ENCODE data around the gene FNBP1L. TPM values are rescaled to one million over a fixed set of nuclear protein-coding genes. Genes with fewer than 3 reads are reported as not detected.
A peak's percentile ranks its signal among the peaks of the same experiment; 100 is the strongest.

Gene FNBP1L
- total RNA-seq, 1 experiment from 2014 or later: 52.9 TPM

DNA sequence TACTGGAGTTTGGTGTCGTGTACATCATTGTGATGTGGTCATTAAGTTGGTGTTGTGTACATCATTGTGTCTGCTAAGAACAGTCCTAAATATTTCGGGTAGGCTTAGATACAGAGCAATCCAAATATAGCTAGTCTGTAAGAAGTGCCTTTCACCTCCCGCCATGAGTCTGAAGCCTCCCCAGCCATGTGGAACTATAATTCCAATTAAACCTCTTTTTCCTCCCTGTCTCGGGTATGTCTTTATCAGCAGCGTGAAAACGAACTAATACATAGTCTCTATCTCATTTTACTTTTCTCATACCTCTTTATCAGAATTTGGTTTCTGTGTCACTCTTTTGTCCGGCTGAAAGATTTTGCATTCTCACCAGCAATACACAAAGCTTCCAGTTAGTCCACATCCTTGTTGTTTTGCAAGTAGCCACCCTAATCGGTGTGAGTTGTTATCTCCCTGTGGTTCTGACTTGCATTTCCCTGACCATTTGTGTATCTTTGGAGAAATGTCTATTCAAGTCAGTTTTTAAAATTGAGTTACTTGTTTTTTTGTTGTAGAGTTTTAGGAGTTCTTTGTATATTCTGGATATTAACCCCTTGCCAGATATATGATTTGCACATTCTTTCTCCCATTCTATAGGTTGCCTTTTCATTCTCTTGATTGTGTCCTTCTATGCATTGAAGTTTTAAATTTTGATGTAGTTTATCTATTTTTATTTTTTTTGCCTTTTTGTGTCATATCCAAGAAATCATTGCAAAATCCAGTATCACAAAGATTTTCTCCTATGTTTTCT, 56.5 kb downstream of the FNBP1L start:
- in situ Hi-C loops (cut with HindIII; ENCODE audit: low pct_unique_long_range_greater_than_20kb, low sequenced_read_pairs): no loop called here
- no peak for DNase-seq (ENCODE audit: low read depth, low spot score)

DNA sequence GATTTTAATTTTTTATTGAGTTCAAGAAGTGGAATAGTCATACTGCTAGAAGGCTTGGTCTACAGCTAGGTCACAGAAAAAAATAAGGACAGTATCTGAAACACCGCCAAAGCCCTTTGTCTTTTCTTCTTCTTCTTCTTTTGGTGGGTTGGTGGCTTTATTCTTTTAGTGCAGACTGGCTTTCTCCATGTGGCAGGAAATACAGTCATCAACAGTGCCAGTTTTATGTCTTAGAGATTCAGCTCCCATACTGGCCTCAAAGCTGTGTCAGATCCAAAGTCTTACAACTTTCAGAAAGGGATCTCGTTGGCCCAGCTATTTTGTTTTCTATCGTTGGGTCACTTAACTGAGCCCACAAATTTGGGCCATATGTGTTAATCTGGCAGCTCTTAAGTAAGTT, 58.2 kb downstream of the FNBP1L start:
- in situ Hi-C loops (cut with HindIII; ENCODE audit: low pct_unique_long_range_greater_than_20kb, low sequenced_read_pairs): no loop called here
- no peak for DNase-seq (ENCODE audit: low read depth, low spot score)

DNA sequence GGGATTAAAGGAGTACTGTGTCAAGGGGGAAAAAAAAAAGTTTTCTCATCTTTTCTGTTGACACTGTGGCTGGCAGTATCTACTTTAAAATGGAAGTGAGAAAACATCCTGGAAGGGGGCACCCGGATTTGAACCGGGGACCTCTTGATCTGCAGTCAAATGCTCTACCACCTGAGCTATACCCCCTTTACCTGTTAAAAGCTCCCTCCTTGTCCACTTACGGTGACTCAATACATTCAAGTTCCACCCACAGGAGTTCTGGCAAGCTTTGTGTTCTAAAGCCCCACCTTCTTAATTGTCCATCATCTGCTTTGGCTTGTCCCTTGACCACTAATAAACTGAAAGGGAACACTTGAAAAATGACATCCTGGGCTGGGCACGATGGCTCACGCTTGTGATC, 68.2 kb downstream of the FNBP1L start:
- no peak for DNase-seq (ENCODE audit: low read depth, low spot score)
- in situ Hi-C loops (cut with HindIII; ENCODE audit: low pct_unique_long_range_greater_than_20kb, low sequenced_read_pairs): no loop called here

DNA sequence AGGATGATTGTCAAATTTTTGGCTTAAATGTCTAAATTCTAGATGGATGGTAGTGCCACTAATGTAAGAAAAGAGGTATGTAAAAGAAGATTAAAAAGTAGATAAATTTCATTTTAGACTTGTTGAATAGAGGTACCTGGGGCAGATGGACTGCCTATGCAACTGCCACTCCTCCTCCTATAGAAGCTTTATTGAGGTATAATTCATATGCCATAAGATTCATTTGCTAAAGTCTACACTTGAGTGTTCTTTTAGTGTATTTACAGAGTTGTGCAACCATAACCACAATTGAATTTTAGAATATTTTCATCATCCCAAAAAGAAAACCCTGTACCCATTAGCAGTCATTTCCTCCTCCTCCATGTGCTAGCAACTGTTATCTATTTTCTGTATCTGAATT, 70.6 kb downstream of the FNBP1L start:
- no peak for DNase-seq (ENCODE audit: low read depth, low spot score)
- in situ Hi-C loops (cut with HindIII; ENCODE audit: low pct_unique_long_range_greater_than_20kb, low sequenced_read_pairs): no loop called here

DNA sequence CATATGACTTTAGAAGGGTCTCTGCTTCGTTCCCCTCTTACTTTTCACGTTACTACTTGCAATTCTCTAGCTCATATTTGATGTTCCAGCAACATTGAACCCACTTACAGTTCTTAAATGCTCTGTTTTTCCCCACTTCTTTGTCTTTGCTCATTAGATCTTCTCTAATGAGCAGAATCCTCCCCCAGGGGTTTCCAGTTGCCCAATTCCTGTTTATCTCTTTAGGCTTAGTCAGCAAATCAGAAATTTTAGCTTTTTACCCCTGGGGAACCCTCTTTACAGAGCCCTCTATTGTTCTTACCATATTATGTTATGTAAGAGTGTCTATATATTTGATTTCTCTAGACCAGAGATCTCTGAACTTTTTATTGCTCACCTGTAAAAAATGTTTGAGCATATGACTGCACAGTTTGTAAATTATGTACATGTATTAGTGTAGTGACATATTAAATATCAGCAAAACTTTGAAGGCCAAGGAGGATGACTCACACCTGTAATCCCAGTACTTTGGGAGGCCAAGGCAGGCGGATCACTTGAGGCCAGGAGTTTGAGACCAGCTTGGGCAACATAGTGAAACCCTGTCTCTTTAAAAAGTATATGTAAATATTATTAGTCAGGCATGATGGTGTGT, 71.4 kb downstream of the FNBP1L start:
- in situ Hi-C loops (cut with HindIII; ENCODE audit: low pct_unique_long_range_greater_than_20kb, low sequenced_read_pairs): no loop called here
- no peak for DNase-seq (ENCODE audit: low read depth, low spot score)

DNA sequence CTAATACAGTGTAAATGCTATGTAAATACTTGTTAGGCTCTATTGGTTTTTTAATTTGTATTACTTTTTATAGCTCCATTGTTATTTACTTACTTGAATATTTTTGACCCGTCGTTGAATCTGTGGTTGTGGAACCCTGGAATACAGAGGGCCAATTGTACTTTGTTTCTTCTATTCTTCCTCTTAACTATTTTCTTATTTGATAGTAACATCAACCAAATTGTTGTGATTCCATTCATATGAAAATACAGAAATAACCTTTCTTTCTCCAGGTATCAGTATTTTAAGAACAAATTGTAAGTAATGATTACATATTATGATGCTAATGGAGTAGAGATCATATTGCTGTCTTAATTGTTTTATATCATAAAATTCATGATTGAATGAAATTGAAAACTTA, 73.7 kb downstream of the FNBP1L start:
- DNase-seq (ENCODE audit: low read depth, low spot score): no peak
- in situ Hi-C loops (cut with HindIII; ENCODE audit: low pct_unique_long_range_greater_than_20kb, low sequenced_read_pairs): no loop called here

DNA sequence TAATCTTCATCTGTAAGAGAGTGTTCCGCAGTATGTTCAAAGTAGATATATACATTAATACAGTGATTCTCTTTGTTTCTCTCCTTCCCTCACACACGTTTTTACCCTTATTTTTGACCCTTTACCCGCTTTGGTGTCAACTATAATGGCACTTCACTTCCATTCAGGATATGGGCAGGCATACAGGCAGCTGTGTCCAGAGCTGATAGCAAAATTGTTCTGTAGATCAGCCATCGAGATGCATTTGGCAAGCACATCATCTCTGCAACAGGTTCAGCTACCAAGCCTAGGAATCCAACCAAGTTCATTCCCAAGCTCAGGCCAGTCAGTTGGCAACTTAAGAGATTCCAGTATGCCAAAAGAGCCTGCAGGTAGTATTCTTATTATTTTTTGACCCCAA, 74.8 kb downstream of the FNBP1L start:
- in situ Hi-C loops (cut with HindIII; ENCODE audit: low pct_unique_long_range_greater_than_20kb, low sequenced_read_pairs): no loop called here
- no peak for DNase-seq (ENCODE audit: low read depth, low spot score)

DNA sequence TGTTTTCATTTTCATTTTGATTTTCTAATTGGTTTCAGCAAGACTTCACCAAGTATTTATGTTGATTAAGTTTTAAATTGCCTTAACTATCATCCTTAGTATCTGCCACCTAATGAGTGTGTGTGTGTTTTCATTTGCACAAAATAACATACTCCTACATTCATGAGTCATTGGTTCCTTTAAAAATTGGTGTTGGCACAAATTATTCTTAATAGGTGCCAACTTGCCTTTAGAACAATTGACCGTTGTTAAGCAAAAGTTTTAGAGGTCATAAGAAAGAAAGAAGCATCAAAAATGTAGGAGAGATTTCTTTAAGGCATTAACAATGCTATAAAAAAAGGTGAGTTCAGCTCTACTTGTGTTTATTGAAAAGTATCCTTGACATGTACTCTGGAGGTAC, 77.5 kb downstream of the FNBP1L start:
- in situ Hi-C loops (cut with HindIII; ENCODE audit: low pct_unique_long_range_greater_than_20kb, low sequenced_read_pairs): no loop called here
- DNase-seq (ENCODE audit: low read depth, low spot score): no peak

DNA sequence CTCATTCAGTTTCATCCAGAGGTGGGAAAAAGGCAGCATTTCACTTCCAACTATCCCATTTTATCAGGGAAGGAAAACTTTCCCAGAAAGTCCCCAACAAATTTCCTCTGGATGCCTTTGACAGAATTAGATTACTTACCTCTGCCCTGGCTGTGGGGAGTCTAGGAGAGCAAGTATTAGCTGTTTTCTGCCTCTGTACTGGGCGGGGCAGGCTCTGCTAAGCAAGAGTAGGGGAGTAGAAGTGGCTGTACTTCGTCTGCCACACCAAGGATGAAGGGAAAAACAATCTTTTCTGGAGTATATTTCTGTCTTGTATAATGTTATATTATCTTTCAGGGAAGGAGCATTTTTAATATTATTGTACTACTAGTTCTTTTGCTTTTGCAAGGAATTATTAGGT, 78.5 kb downstream of the FNBP1L start:
- no peak for DNase-seq (ENCODE audit: low read depth, low spot score)
- in situ Hi-C loops (cut with HindIII; ENCODE audit: low pct_unique_long_range_greater_than_20kb, low sequenced_read_pairs): no loop called here

DNA sequence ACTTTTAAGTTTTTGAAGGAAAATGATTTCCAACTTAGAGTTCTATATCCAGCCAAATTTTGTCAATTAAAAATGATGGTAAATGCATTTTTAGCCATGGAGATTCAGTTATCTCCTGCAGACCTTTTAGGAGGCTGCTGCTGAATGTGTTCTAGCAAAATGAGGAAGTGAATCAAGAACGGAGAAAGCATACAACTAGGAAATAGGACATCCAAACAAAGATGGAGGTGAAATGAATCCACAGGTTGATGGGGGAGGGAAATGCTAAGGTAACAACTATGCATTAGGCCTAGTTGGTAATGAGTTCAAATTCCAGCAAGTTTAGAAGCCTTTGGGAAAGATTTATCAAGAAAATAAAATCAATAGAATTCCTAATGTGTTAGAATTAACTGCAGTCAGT, 80.5 kb downstream of the FNBP1L start:
- in situ Hi-C loops (cut with HindIII; ENCODE audit: low pct_unique_long_range_greater_than_20kb, low sequenced_read_pairs): no loop called here
- no peak for DNase-seq (ENCODE audit: low read depth, low spot score)

DNA sequence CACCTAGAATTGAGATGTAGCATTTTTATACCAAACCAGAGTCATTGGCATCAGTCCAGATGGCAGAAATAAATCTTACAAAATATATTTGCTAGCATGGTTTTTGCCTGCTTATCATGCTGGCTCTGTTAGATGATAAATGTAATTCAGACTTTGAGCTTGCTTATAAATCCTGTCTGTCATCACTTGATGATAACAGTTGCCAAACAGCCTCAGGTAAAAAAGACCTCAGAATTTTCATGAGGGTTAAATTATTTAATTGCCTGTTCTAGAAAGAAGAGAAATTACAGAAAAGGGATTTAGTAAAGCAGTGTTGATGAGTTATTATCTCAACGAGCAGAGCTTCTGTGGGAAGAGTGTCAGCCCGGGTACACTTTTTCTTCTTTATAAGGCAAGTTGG, 83.3 kb downstream of the FNBP1L start:
- in situ Hi-C loops (cut with HindIII; ENCODE audit: low pct_unique_long_range_greater_than_20kb, low sequenced_read_pairs): no loop called here
- DNase-seq (ENCODE audit: low read depth, low spot score): no peak

DNA sequence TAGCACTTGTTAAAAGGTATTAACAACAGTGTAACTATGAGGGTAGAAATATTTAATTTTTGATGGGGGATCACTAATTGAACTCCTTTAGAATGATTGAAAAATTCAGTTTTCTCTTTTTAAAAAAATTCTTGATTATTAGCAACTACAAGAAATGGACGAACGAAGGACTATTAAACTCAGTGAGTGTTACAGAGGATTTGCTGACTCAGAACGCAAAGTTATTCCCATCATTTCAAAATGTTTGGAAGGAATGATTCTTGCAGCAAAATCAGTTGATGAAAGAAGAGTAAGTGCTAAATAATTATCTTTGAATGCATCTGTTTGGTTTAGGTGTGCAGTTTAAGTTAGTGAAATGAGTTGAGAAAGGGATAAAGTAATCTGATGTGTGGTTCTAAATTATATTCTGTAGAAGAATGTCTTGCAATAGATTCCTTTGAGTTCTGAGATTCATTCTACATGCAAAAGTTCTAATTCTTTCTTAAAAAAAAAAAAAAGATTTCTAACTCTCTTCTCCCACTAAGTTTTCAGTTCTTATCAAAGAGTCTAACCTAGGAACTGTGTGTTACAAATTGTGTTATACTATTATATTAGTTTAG, 85.0 kb downstream of the FNBP1L start:
- DNase-seq (ENCODE audit: low read depth, low spot score): no peak
- in situ Hi-C loops (cut with HindIII; ENCODE audit: low pct_unique_long_range_greater_than_20kb, low sequenced_read_pairs): no loop called here

DNA sequence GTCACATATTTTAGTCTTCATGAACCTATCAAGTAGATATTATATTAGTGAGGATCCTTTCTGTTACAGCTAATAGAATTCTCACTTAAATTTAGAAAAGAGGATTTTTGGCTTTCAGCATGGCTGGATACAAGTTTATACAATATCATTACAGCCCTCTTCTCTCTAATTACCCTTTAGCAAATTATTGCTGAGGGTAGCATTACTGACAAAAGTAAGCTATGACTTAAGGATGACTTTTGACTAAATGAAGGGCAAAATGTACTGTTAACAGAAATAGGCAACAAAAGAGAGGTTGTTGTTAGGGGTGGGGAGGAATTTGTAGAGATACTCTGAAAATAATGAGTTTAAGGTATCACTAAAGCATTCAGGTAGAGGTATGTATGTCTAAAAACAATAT, 85.8 kb downstream of the FNBP1L start:
- DNase-seq (ENCODE audit: low read depth, low spot score): no peak
- in situ Hi-C loops (cut with HindIII; ENCODE audit: low pct_unique_long_range_greater_than_20kb, low sequenced_read_pairs): no loop called here

DNA sequence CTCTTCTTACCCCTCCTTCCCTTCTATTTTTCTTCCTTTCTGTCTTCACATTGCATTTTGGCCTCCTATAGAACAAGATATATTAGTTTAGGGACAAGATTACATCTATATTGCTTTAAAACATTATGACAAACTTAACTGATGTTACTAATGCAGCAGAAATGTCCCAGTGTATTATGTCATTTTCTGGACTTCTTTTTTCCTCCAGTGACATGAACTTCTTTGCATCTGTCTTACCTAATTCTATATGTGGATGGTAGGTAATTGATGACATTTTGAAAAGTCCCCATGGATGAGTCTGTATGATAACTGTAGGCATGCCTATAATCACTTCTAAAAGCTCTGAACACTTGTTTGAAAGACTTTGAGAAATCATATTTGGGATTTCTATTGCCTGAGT, 89.5 kb downstream of the FNBP1L start:
- in situ Hi-C loops (cut with HindIII; ENCODE audit: low pct_unique_long_range_greater_than_20kb, low sequenced_read_pairs): no loop called here
- no peak for DNase-seq (ENCODE audit: low read depth, low spot score)

DNA sequence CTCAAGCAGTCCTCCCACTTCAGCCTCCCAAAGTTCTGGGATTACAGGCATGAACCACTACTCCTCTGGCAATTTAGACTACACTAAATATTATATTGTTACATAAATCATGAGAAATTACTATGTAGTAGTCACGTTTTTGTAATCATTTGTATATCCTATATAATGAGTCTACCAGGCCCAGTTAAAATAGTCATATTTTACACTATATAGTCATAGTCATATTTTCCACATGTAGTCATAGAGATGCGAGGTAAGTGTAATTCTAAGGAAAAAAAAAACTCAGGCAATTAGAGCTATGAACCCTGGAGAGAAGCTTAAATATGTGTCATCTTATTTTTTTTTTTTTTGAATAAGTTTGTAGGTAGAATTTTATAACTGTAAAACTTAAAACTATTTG, 90.0 kb downstream of the FNBP1L start:
- no peak for DNase-seq (ENCODE audit: low read depth, low spot score)
- in situ Hi-C loops (cut with HindIII; ENCODE audit: low pct_unique_long_range_greater_than_20kb, low sequenced_read_pairs): no loop called here

DNA sequence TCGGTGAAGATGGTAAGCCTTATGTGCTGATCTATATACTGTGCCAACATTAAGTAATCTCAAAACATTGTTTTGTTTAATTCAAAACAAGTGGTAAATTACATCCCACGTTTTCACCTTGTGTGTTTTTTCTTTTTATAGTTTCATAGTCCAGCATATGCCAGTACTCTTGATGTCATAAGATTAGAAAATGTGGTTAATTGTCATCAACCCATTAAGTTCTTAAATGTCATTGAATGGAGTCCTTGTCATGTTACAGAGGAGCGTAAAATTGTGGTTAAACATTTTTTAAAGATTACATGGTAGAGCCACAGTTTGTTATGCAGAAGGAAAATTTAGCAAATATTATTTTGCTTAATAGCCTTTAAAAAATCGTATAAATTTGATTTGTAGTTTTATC, 93.1 kb downstream of the FNBP1L start:
- DNase-seq (ENCODE audit: low read depth, low spot score): peak; percentile 42
- in situ Hi-C loops (cut with HindIII; ENCODE audit: low pct_unique_long_range_greater_than_20kb, low sequenced_read_pairs): no loop called here

DNA sequence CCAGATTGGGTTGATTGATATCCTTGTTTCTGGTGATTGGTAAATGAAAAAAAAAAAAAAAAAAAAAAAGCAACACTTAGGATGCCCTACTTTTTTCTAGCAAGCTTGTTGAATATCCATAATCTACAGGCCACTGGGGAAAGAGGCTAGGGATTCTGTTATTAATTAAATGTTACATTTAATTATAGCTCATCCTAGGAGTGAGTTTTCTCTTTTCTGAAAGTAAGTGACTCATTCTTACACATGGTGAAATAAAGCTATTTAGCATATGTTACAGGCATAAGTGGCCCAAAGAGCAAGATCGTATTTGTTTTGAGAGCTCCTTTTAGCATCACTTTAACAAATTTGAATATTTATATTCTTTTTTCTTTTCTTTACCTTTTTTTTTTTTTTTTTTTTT, 94.5 kb downstream of the FNBP1L start:
- DNase-seq (ENCODE audit: low read depth, low spot score): no peak
- in situ Hi-C loops (cut with HindIII; ENCODE audit: low pct_unique_long_range_greater_than_20kb, low sequenced_read_pairs): no loop called here

DNA sequence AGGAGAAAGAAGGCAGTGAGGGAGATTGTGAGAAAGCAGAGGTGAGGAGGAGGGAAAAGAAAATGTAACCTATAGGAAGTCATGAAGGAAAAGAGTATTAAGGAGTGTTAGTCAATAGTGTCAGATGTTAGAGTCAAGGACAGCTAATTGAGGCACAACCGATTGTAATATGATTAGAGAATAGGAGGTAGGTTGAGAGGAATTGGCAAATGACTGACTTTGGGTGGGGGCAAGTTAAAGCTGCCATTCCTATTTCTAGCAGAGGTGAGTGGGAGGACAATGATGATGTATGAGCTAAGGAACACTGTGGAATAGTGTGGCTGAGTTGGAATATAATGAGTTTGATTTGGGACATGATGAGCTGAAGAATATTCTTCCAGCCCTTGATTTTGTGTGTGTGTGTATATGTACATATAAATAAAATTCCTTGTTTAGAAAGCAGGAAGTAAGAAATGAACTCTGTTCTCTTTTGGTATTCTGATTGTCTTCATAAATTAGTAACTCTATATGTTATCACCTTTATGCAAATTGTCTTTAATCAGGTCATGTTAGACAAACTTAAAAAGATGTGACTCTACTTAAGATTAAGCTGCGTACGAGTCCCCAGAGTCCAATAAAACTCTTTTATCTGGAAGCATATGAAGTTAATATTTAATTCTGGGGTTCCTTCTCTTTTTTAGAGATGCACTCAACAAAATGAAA, 98.4 kb downstream of the FNBP1L start:
- in situ Hi-C loops (cut with HindIII; ENCODE audit: low pct_unique_long_range_greater_than_20kb, low sequenced_read_pairs): no loop called here
- DNase-seq (ENCODE audit: low read depth, low spot score): no peak

DNA sequence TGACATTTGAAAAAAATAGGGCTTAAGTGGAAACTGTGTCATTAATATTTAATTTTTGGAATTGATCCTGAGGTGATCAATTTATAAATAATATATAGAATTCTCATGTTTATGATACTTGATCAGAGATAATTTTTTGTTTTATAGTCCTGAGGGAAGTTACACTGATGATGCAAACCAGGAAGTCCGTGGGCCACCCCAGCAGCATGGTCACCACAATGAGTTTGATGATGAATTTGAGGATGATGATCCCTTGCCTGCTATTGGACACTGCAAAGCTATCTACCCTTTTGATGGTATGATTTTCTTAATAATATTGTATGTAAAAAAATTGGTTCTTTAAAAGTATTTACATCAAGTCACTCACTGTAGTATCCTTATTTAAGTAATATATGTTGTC, 101.2 kb downstream of the FNBP1L start:
- in situ Hi-C loops (cut with HindIII; ENCODE audit: low pct_unique_long_range_greater_than_20kb, low sequenced_read_pairs): no loop called here
- DNase-seq (ENCODE audit: low read depth, low spot score): no peak

All from SK-MEL-5 (cell line).